Endothelial cell of umbilical vein (primary cell): ENCODE measurements around the gene SCLT1. TPM values are rescaled to one million over a fixed set of nuclear protein-coding genes. Genes with fewer than 3 reads are reported as not detected.

Source experiments
- BruUV-seq: library from RNA; stranded (reverse); fragments of 400-500 nt; replicated peaks from 2 replicates; lab custom pipeline; 2021; lab: Mats Ljungman, UMichigan
- CTCF ChIA-PET: fragments of 300-600, 350-600 bp; sonication (Branson Sonifier 250); formaldehyde crosslinking; loops from one replicate; lab custom pipeline; 2021; ENCODE audit warnings: antibody characterized with exemption, inconsistent platforms; lab: Charles Lee
- POLR2A ChIA-PET: fragments of 300-600, 350-600 bp; sonication (Branson Sonifier 250); formaldehyde crosslinking; loops from one replicate; lab custom pipeline; 2021; ENCODE audit warnings: antibody characterized with exemption, inconsistent platforms; lab: Charles Lee
- DNase-seq: peaks from one replicate; pipeline ENCODE4 v3.0.0-alpha.2; 2011; ENCODE audit warnings: low read depth, low spot score
- FAIRE-seq: peaks from 2 replicates; lab custom pipeline; 2011; peaks lifted over from hg19 to GRCh38; lab: Jason Lieb, UNC
- H2AFZ ChIP-seq: 2 replicates; pipeline ENCODE4 v1.6.0; 2012; ENCODE audit warnings: low read depth, low read length, control low read depth, inconsistent platforms
- H3K27ac ChIP-seq: 2 replicates; pipeline ENCODE4 v1.5.1; 2011; ENCODE audit warnings: low read depth, mild to moderate bottlenecking, control low read depth, low read length, moderate library complexity; ENCODE audit not compliant: insufficient read depth
- H3K27me3 ChIP-seq, 2 experiments: 2 replicates each; pipeline versions ENCODE4 v1.6.0 to v1.6.1; 2011; ENCODE audit warnings: low read length in 2 of 2, mixed read lengths in 1 of 2; ENCODE audit not compliant: control insufficient read depth in 2 of 2, insufficient read depth in 2 of 2
- H3K36me3 ChIP-seq, 2 experiments: 2 replicates in 1 of 2; 3 replicates in 1 of 2; pipeline ENCODE4 v1.5.1; 2011; ENCODE audit warnings: low read length in 2 of 2, mild to moderate bottlenecking in 1 of 2, moderate library complexity in 1 of 2; ENCODE audit not compliant: control insufficient read depth in 2 of 2, insufficient read depth in 2 of 2; ENCODE audit errors: extremely low read depth in 1 of 2
- H3K4me1 ChIP-seq: 3 replicates; pipeline ENCODE4 v1.5.1; 2011; ENCODE audit warnings: mild to moderate bottlenecking, low read length; ENCODE audit not compliant: control insufficient read depth, insufficient read depth; ENCODE audit errors: extremely low read depth
- H3K4me2 ChIP-seq: 2 replicates; pipeline ENCODE4 v1.6.1; 2011; ENCODE audit warnings: low read length, control low read depth, mixed read lengths; ENCODE audit not compliant: insufficient read depth
- H3K4me3 ChIP-seq, 3 experiments: fragments of 200-600 bp in 1 of 3; sonication (generic), shearing (Covaris generic) in 1 of 3; replicated peaks in 1 of 3; 2 replicates each; pipeline ENCODE4 v1.5.1; 2011 to 2016; ENCODE audit warnings: control low read depth in 3 of 3, low read length in 3 of 3, mild to moderate bottlenecking in 2 of 3, inconsistent platforms in 1 of 3, low read depth in 1 of 3, moderate library complexity in 1 of 3; ENCODE audit not compliant: insufficient read depth in 1 of 3
- H3K79me2 ChIP-seq: 2 replicates; pipeline ENCODE4 v1.6.0; 2012; ENCODE audit warnings: low read length, inconsistent platforms; ENCODE audit not compliant: control insufficient read depth, insufficient read depth
- H3K9ac ChIP-seq: replicated peaks from 2 replicates; pipeline ENCODE3; 2011; ENCODE audit warnings: low read length, control low read depth; ENCODE audit not compliant: insufficient read depth; ENCODE audit errors: extremely low read depth
- H3K9me1 ChIP-seq: replicated peaks from 3 replicates; pipeline ENCODE4 v1.6.0; 2011; ENCODE audit warnings: mild to moderate bottlenecking, low read length; ENCODE audit not compliant: control insufficient read depth, insufficient read depth; ENCODE audit errors: extremely low read depth
- H3K9me3 ChIP-seq: replicated peaks from 2 replicates; pipeline ENCODE4 v1.5.1; 2012; ENCODE audit warnings: low read length, inconsistent platforms; ENCODE audit not compliant: control insufficient read depth, insufficient read depth
- H4K20me1 ChIP-seq: replicated peaks from 2 replicates; pipeline ENCODE3; 2011; ENCODE audit warnings: mild to moderate bottlenecking, low read length; ENCODE audit not compliant: control insufficient read depth, insufficient read depth; ENCODE audit errors: extremely low read depth
- CTCF ChIP-seq, 2 donors: IDR thresholded peaks; 1 replicate in 1 of 2; 2 replicates in 1 of 2; pipeline ENCODE4 v1.5.1; 2011; ENCODE audit warnings: low read length in 2 of 2, mild to moderate bottlenecking in 2 of 2, moderate library complexity in 2 of 2, control low read depth in 1 of 2, inconsistent platforms in 1 of 2, low read depth in 1 of 2; ENCODE audit not compliant: insufficient read depth in 1 of 2; ENCODE audit errors: extremely low read depth in 1 of 2
- EZH2 ChIP-seq: IDR thresholded peaks from 2 replicates; pipeline ENCODE4 v1.6.1; 2012; ENCODE audit warnings: borderline replicate concordance, low read depth, mild to moderate bottlenecking, moderate library complexity, low read length, inconsistent platforms; ENCODE audit not compliant: severe bottlenecking
- FOS ChIP-seq: IDR thresholded peaks from 2 replicates; pipeline ENCODE4 v1.6.1; 2011; ENCODE audit warnings: mild to moderate bottlenecking, low read length, moderate library complexity, borderline replicate concordance; ENCODE audit not compliant: insufficient read depth
- GATA2 ChIP-seq: IDR thresholded peaks from 2 replicates; pipeline ENCODE4 v1.7.0; 2011; ENCODE audit warnings: low read depth, mild to moderate bottlenecking, moderate library complexity, mixed read lengths, low read length; ENCODE audit not compliant: insufficient read length, insufficient read depth
- JUN ChIP-seq: IDR thresholded peaks from 2 replicates; pipeline ENCODE4 v1.6.1; 2011; ENCODE audit warnings: borderline replicate concordance, low read depth; ENCODE audit not compliant: insufficient read length, insufficient read depth
- MAX ChIP-seq: IDR thresholded peaks from 2 replicates; pipeline ENCODE4 v1.6.1; 2011; ENCODE audit not compliant: insufficient read depth, insufficient read length
- MYC ChIP-seq: IDR thresholded peaks from one replicate; pipeline ENCODE4 v1.6.1; 2011; ENCODE audit warnings: mild to moderate bottlenecking, low read depth, low read length
- POLR2AphosphoS5 ChIP-seq: IDR thresholded peaks from 2 replicates; pipeline ENCODE4 v1.6.1; 2012; ENCODE audit warnings: low read depth, mild to moderate bottlenecking, control low read depth, low read length, moderate library complexity; ENCODE audit not compliant: insufficient read depth
- dilution Hi-C: fragments of 300-500 bp; cut with MboI; formaldehyde crosslinking; loops from one replicate; pipeline ENCODE4 v1.15.0; 2019; ENCODE audit warnings: low sequenced_read_pairs; ENCODE audit not compliant: extremely low pct_ligation_motif_present
- intact Hi-C: fragments of 100-400 bp; cut with micrococcal nuclease; formaldehyde crosslinking; loops from one replicate; pipeline ENCODE4 v1.10.0; 2022
- polyA plus RNA-seq, 4 experiments: library from polyadenylated mRNA; depleted of rRNA in 3 of 4; stranded (reverse) in 3 of 4; unstranded in 1 of 4; fragments of >200 nt; gene quantifications; 2 replicates each; pipeline versions ENCODE4 v1.2.1 to v1.2.3, GENCODE V29; 2011 to 2012; ENCODE audit warnings: missing spikeins in 1 of 4
- total RNA-seq: library from RNA; stranded (reverse); gene quantifications from 2 replicates; pipeline ENCODE4 v1.2.3, GENCODE V29; 2021

SCLT1 gene
- total and polyA plus RNA-seq, 2 donors (not counting 3 experiments of a cell fraction or from before 2014, with no cell fraction given): 3.2 to 14.0 TPM

- Histone ChIP-seq H4K20me1 (no peaks in the 10 kb centered on the region), H3K9ac (no peak overlapping the region), H3K27ac (no peak overlapping the region), H3K36me3 (peaks cover under 1 to 11% of the 10 kb centered on the region in 2 experiments), H3K9me3 (no peaks in the 10 kb centered on the region), H3K4me3 (no peak overlapping the region), H3K4me2 (no peak overlapping the region), H3K4me1 (no peaks in the 10 kb centered on the region), H3K27me3 (no peaks in the 10 kb centered on the region), H3K9me1 (no peaks in the 10 kb centered on the region), H3K79me2 (no peaks in the 10 kb centered on the region), H2AFZ (no peak overlapping the region)
- CTCF ChIA-PET: interaction anchor here (0.6 to 1.3 kb wide), 2 partner anchors 66 kb away, joined by 3 to 5 read pairs; no protein-coding TSS in a partner anchor
- dilution Hi-C loops (no loop called here), intact Hi-C loops (no loop called here)
- no peak for FAIRE-seq
- POLR2A ChIA-PET: no interaction called here
- no peak for DNase-seq
- BruUV-seq: no TSS peak
- no peak for TF ChIP-seq GATA2
These were observed 217.1 kb downstream of the SCLT1 start for GRCh38 chr4:128876200-128876599.

GRCh38 chr4:128871948-128872347, 221.4 kb downstream of the SCLT1 start:
- Histone ChIP-seq H3K9ac (no peak overlapping the region), H3K4me1 (no peaks in the 10 kb centered on the region), H3K79me2 (no peaks in the 10 kb centered on the region), H2AFZ (no peak overlapping the region), H3K36me3 (peaks cover 14 to 23% of the 10 kb centered on the region in 2 experiments), H3K9me1 (no peaks in the 10 kb centered on the region), H3K4me2 (no peak overlapping the region), H3K27me3 (no peaks in the 10 kb centered on the region), H3K4me3 (no peak overlapping the region), H3K9me3 (no peaks in the 10 kb centered on the region), H4K20me1 (no peaks in the 10 kb centered on the region), H3K27ac (no peak overlapping the region)
- no peak for FAIRE-seq
- BruUV-seq: no TSS peak
- ChIA-PET CTCF (no interaction called here), POLR2A (no interaction called here)
- no peak for TF ChIP-seq CTCF (IDR thresholded peaks at IDR 0.05; ENCODE audit: extremely low read depth in 1 of 2, insufficient read depth in 1 of 2, low read depth in 1 of 2, low read length in 2 of 2)
- no peak for TF ChIP-seq GATA2
- TF ChIP-seq POLR2AphosphoS5: no peak
- no peak for TF ChIP-seq FOS
- TF ChIP-seq MYC: no peak
- TF ChIP-seq MAX: no peak
- TF ChIP-seq EZH2: no peak
- no peak for TF ChIP-seq JUN
- intact Hi-C loops: no loop called here
- dilution Hi-C loops: no loop called here
- no peak for DNase-seq
